HEK293 (cell line): ENCODE measurements around the gene DOP1A.
A peak's percentile ranks its signal among the peaks of the same experiment; 100 is the strongest.

Experiments
- GFI1B ChIP-seq: fragments of 450-650 bp; formaldehyde crosslinking; IDR thresholded peaks from 2 replicates; pipeline ENCODE4 v1.5.1; 2016; ENCODE audit warnings: missing biosample characterization, missing genetic modification characterization
- PRDM1 ChIP-seq: fragments of 450-650 bp; formaldehyde crosslinking; IDR thresholded peaks from 2 replicates; pipeline ENCODE4; 2016; ENCODE audit warnings: missing biosample characterization, missing genetic modification characterization
- SP3 ChIP-seq: fragments of 450-650 bp; formaldehyde crosslinking; IDR thresholded peaks from 2 replicates; pipeline ENCODE4 v1.5.1; 2016; ENCODE audit warnings: missing biosample characterization, missing genetic modification characterization
- SP7 ChIP-seq: fragments of 450-650 bp; formaldehyde crosslinking; IDR thresholded peaks from 2 replicates; pipeline ENCODE4 v1.5.1; 2016; ENCODE audit warnings: missing biosample characterization, missing genetic modification characterization
- WT1 ChIP-seq: fragments of 450-650 bp; formaldehyde crosslinking; IDR thresholded peaks from 2 replicates; pipeline ENCODE4 v1.5.1; 2016; ENCODE audit warnings: missing biosample characterization, missing genetic modification characterization
- YY1 ChIP-seq: fragments of 450-650 bp; formaldehyde crosslinking; IDR thresholded peaks from 2 replicates; pipeline ENCODE4 v1.5.1; 2018; ENCODE audit warnings: missing biosample characterization, missing genetic modification characterization
- ZBTB17 ChIP-seq: fragments of 450-650 bp; formaldehyde crosslinking; IDR thresholded peaks from 2 replicates; pipeline ENCODE4 v1.5.1; 2016; ENCODE audit warnings: missing biosample characterization, missing genetic modification characterization
- ZBTB20 ChIP-seq: fragments of 450-650 bp; formaldehyde crosslinking; IDR thresholded peaks from 2 replicates; pipeline ENCODE4 v1.5.1; 2016; ENCODE audit warnings: missing biosample characterization, missing genetic modification characterization
- ZEB2 ChIP-seq: fragments of 450-650 bp; formaldehyde crosslinking; IDR thresholded peaks from 2 replicates; pipeline ENCODE4 v1.5.1; 2016; ENCODE audit warnings: missing biosample characterization, missing genetic modification characterization
- ZNF155 ChIP-seq: fragments of 450-650 bp; formaldehyde crosslinking; IDR thresholded peaks from 2 replicates; pipeline ENCODE4 v1.5.1; 2016; ENCODE audit warnings: missing biosample characterization, missing genetic modification characterization
- ZNF2 ChIP-seq: fragments of 450-650 bp; formaldehyde crosslinking; IDR thresholded peaks from 2 replicates; pipeline ENCODE4 v1.5.1; 2016; ENCODE audit warnings: missing biosample characterization, missing genetic modification characterization
- ZNF266 ChIP-seq: fragments of 450-650 bp; formaldehyde crosslinking; IDR thresholded peaks from 2 replicates; pipeline ENCODE4 v1.5.1; 2016; ENCODE audit warnings: missing biosample characterization, missing genetic modification characterization, low read depth
- ZNF341 ChIP-seq: fragments of 450-650 bp; formaldehyde crosslinking; IDR thresholded peaks from 2 replicates; pipeline ENCODE4; 2016; ENCODE audit warnings: low read depth, missing biosample characterization, missing genetic modification characterization
- ZNF404 ChIP-seq: fragments of 450-650 bp; formaldehyde crosslinking; IDR thresholded peaks from 2 replicates; pipeline ENCODE4 v1.5.1; 2017; ENCODE audit warnings: missing biosample characterization, missing genetic modification characterization
- ZNF514 ChIP-seq: fragments of 450-650 bp; formaldehyde crosslinking; IDR thresholded peaks from 2 replicates; pipeline ENCODE4 v1.5.1; 2016; ENCODE audit warnings: missing biosample characterization, missing genetic modification characterization
- ZNF521 ChIP-seq: fragments of 450-650 bp; formaldehyde crosslinking; IDR thresholded peaks from 2 replicates; pipeline ENCODE4 v1.5.1; 2017; ENCODE audit warnings: missing biosample characterization, mild to moderate bottlenecking, missing genetic modification characterization
- ZNF571 ChIP-seq: fragments of 450-650 bp; formaldehyde crosslinking; IDR thresholded peaks from 2 replicates; pipeline ENCODE4 v1.5.0; 2017; ENCODE audit warnings: missing biosample characterization, missing genetic modification characterization
- ZNF623 ChIP-seq: fragments of 450-650 bp; formaldehyde crosslinking; IDR thresholded peaks from 2 replicates; pipeline ENCODE4 v1.5.1; 2016; ENCODE audit warnings: missing biosample characterization, missing genetic modification characterization
- ZNF791 ChIP-seq: fragments of 450-650 bp; formaldehyde crosslinking; IDR thresholded peaks from 2 replicates; pipeline ENCODE4 v1.5.1; 2016; ENCODE audit warnings: missing biosample characterization, missing genetic modification characterization
- ZSCAN30 ChIP-seq: fragments of 450-650 bp; IDR thresholded peaks from 2 replicates; pipeline ENCODE4 v1.5.1; 2018; ENCODE audit warnings: missing biosample characterization, mild to moderate bottlenecking, missing genetic modification characterization, moderate library complexity
- TF ChIP-seq, protein P1 (sequence below): fragments of 450-650 bp; formaldehyde crosslinking; optimal IDR thresholded peaks from 2 replicates; pipeline ENCODE3; 2016; ENCODE audit warnings: missing biosample characterization, mild to moderate bottlenecking, missing genetic modification characterization
- TF ChIP-seq, protein P2 (sequence below): fragments of 450-650 bp; formaldehyde crosslinking; IDR thresholded peaks from 2 replicates; pipeline ENCODE4 v1.5.1; 2016; ENCODE audit warnings: missing biosample characterization, missing genetic modification characterization
- TF ChIP-seq, protein P3 (sequence below): fragments of 450-650 bp; formaldehyde crosslinking; IDR thresholded peaks from 2 replicates; pipeline ENCODE4 v1.5.0; 2017; ENCODE audit warnings: missing biosample characterization, missing genetic modification characterization, borderline replicate concordance
- TF ChIP-seq, protein P4 (sequence below): fragments of 450-650 bp; IDR thresholded peaks from 2 replicates; pipeline ENCODE4 v1.5.1; 2018; ENCODE audit warnings: missing biosample characterization, mild to moderate bottlenecking, missing genetic modification characterization

DOP1A gene

DNA sequence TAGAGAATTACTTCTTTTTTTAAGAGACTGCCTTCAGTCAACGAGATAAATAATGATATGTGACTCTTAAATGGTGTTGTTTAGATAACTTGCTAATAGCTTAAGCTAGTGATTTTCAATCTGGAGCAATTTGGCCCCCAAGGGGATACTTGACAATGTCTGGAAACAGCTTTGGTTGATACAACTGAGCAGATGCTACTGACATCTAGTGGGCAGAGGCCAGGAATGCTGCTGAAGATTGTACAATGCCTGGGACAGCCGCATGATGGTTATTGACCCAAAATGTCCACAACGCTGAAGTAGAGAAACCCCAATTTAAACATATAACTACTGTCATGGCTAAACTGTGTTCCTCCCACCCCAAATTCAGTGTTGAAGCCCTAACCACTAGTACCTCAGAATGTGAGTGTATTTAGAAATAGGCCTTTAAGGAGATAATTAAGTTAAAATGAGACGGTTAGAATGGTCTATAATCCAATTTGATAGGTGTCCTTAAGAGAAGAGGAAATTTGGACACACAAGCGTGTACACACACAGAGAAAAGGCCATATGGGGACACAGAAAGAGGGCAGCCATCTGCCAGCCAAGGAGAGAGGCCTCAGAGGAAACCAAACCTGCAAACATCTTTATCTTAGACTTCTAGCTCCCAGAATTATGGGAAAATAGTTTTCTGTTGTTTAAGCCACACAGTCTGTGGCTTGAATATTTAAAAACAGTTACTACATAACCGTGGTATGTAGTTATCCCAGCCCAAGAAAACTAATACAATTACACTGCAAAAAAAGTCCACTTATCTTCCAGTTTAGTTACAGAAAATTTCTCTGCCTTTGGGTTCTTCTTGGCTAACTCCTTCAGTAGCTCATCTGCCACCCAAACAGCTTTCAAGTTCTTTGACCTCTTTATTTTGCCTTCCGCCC lies 147.9 kb downstream of the DOP1A start (continued):
- TF ChIP-seq ZNF514 (no peak), YY1 (no peak), ZNF266 (tag by site-specific recombination) (no peak), ZSCAN30 (tag by site-specific recombination) (peak; percentile 90; the same call in 1 of the 2 replicates), ZNF791 (tag by site-specific recombination) (no peak), GFI1B (tag by site-specific recombination) (peak; percentile 83), WT1 (no peak), ZNF2 (tag by site-specific recombination) (0 out of 2 replicates have a peak, but pooled peaks have one; percentile 82), ZNF404 (tag by site-specific recombination) (no peak), SP7 (peak; percentile 36; the same call in 1 of the 2 replicates), ZEB2 (tag by site-specific recombination) (no peak), ZNF623 (tag by site-specific recombination) (no peak), ZNF155 (no peak), ZBTB20 (tag by site-specific recombination) (no peak), ZNF341 (tag by site-specific recombination) (0 out of 2 replicates have a peak, but pooled peaks have one; percentile 22), ZNF571 (no peak), SP3 (tag by site-specific recombination) (no peak), ZNF521 (no peak), ZBTB17 (tag by site-specific recombination) (peak; percentile 24; the same call in 1 of the 2 replicates), PRDM1 (tag by site-specific recombination) (no peak)
- TF ChIP-seq, protein P1, sequence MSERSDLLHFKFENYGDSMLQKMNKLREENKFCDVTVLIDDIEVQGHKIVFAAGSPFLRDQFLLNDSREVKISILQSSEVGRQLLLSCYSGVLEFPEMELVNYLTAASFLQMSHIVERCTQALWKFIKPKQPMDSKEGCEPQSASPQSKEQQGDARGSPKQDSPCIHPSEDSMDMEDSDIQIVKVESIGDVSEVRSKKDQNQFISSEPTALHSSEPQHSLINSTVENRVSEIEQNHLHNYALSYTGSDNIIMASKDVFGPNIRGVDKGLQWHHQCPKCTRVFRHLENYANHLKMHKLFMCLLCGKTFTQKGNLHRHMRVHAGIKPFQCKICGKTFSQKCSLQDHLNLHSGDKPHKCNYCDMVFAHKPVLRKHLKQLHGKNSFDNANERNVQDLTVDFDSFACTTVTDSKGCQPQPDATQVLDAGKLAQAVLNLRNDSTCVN: no peak
- TF ChIP-seq, protein P2, sequence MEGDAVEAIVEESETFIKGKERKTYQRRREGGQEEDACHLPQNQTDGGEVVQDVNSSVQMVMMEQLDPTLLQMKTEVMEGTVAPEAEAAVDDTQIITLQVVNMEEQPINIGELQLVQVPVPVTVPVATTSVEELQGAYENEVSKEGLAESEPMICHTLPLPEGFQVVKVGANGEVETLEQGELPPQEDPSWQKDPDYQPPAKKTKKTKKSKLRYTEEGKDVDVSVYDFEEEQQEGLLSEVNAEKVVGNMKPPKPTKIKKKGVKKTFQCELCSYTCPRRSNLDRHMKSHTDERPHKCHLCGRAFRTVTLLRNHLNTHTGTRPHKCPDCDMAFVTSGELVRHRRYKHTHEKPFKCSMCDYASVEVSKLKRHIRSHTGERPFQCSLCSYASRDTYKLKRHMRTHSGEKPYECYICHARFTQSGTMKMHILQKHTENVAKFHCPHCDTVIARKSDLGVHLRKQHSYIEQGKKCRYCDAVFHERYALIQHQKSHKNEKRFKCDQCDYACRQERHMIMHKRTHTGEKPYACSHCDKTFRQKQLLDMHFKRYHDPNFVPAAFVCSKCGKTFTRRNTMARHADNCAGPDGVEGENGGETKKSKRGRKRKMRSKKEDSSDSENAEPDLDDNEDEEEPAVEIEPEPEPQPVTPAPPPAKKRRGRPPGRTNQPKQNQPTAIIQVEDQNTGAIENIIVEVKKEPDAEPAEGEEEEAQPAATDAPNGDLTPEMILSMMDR (tag by site-specific recombination): peak; percentile 88
- TF ChIP-seq, protein P3, sequence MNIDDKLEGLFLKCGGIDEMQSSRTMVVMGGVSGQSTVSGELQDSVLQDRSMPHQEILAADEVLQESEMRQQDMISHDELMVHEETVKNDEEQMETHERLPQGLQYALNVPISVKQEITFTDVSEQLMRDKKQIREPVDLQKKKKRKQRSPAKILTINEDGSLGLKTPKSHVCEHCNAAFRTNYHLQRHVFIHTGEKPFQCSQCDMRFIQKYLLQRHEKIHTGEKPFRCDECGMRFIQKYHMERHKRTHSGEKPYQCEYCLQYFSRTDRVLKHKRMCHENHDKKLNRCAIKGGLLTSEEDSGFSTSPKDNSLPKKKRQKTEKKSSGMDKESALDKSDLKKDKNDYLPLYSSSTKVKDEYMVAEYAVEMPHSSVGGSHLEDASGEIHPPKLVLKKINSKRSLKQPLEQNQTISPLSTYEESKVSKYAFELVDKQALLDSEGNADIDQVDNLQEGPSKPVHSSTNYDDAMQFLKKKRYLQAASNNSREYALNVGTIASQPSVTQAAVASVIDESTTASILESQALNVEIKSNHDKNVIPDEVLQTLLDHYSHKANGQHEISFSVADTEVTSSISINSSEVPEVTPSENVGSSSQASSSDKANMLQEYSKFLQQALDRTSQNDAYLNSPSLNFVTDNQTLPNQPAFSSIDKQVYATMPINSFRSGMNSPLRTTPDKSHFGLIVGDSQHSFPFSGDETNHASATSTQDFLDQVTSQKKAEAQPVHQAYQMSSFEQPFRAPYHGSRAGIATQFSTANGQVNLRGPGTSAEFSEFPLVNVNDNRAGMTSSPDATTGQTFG (tag by site-specific recombination): no peak
- TF ChIP-seq, protein P4, sequence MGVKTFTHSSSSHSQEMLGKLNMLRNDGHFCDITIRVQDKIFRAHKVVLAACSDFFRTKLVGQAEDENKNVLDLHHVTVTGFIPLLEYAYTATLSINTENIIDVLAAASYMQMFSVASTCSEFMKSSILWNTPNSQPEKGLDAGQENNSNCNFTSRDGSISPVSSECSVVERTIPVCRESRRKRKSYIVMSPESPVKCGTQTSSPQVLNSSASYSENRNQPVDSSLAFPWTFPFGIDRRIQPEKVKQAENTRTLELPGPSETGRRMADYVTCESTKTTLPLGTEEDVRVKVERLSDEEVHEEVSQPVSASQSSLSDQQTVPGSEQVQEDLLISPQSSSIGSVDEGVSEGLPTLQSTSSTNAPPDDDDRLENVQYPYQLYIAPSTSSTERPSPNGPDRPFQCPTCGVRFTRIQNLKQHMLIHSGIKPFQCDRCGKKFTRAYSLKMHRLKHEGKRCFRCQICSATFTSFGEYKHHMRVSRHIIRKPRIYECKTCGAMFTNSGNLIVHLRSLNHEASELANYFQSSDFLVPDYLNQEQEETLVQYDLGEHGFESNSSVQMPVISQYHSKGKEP (tag by site-specific recombination): 0 out of 2 replicates have a peak, but pooled peaks have one; percentile 4
